Measurements from ENCODE around the gene YJEFN3.

DNA sequence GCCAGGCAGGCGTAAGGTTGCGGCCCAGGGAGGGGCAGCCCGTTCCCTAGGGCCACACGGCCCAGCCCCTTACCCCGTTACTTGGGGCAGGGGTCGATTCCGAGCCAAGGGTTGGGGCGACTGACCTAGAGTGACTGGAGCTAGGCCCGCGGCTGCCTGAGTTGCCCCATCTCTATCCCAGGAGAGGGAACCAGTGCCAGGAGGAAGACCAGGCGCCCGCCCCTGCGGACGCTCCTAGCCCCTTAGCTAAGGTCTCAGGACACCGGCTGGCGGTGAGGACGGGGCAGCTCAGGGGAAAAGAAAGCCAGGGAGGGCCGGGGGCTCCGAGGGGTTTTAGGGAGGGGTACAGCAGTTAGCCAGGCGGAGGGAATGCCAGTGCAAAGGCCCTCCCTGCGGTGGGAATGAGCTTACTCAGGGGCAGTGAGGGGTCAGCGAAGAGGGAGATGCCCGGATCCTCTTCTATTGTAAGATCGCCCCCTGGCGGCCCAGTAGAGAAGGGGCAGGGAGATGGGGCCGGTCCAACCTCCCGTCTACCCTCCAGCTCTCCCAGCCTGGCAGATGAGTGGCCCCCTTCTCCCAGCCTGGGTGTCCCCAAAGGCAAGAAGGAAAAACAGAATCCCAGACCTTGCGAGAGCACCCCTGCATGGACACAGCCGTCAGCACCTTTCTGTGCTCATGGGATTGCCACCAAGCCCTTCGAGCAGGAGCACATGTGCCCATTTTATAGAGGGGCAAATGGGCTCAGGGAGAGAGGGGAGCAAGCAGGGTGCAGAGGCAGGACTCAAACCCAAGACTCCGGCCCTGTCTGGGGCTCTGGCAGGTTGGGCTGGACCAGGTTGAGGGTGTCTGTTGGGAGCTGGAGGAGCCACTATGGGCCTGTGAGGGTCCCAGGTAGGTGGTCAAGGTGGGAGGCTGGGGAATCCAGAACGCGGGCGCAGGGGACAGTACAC is 25.6 kb downstream of the YJEFN3 start:
- TF ChIP-seq GATA3 (IDR thresholded peaks at IDR 0.05; ENCODE audit: low read depth, low read length) (no peak), GATA2 (IDR thresholded peaks at IDR 0.05; ENCODE audit: low read depth, low read length) (no peak)
